HG02943 (cell line): Measurements from ENCODE around the gene TEKT3.

Source experiments
- ATAC-seq: cut with Tn5 transposase; IDR thresholded peaks from one replicate; pipeline ENCODE4 v1.9.1; 2021; ENCODE audit warnings: mild to moderate bottlenecking, low read depth, moderate library complexity; ENCODE audit not compliant: unreplicated experiment

Gene TEKT3

DNA sequence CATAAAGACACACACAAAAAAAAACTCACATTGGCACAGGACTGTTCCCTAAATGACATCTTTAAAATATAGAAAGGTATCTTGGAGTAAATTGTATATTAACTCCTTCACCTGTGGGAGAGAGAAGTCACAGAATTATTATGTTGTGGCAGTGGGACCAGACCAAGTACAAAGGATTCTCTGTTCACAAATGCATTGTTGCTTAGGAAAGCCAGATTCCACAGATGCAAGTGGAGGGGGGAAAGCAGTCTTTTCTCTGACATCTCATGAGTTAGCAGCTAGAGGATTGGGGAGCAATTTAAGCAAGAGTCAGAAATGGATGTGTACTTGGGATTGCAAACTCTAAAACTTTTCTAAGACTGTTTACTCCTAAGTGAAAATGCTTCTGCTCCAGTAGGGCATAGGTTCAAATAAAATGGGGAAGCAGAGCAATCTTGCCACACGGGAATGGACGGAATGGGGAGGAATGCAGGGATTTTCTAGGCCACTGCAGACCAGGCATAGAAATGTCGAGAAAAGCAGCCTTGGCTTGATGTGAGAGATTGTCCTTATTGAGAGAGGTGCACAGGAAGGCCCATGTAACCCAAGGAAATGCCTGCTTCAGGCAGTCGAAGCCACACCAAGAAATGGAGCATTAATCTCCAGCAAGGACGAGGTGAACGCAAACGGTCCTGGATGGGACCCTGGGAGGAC lies 72.2 kb downstream of the TEKT3 start:
- ATAC-seq: no peak

DNA sequence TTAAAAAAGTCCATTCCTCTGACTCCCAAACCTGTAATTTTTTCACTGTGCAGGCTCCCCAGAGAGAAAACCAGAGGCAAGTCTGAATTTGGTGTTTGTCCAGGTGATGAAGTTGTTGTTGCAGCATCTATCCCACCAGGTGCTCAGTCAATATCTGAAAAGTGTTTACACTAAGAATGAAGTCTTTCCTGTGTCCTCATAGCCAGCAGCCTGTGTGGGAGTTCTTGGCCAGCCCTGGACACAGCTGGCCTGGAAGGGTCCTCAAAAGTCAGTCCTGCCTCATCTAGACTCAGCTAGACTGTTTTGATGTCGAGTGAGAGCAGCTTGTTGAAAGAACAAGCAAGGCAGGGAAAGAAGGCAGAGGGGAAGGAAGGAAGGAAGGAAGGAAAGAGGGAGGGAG lies 72.9 kb downstream of the TEKT3 start:
- ATAC-seq: no peak

DNA sequence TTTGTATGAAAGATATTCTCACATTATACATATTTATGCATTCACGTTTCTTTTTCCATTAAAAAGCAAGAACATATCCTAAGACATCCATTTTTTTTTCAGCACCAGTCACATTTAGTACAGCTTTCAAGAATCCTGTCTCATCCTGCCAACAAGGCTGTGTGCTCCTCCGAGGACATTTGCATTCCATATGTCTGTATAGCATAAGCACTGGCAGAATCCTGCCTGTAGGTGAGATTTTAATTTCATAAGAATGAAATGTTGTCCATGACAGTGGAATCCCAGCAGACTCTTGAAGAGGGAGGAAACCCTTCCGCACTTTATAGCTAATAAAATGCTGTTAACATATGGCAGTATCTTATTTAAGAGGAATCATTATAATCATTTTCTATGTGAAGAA lies 73.4 kb downstream of the TEKT3 start:
- no peak for ATAC-seq

DNA sequence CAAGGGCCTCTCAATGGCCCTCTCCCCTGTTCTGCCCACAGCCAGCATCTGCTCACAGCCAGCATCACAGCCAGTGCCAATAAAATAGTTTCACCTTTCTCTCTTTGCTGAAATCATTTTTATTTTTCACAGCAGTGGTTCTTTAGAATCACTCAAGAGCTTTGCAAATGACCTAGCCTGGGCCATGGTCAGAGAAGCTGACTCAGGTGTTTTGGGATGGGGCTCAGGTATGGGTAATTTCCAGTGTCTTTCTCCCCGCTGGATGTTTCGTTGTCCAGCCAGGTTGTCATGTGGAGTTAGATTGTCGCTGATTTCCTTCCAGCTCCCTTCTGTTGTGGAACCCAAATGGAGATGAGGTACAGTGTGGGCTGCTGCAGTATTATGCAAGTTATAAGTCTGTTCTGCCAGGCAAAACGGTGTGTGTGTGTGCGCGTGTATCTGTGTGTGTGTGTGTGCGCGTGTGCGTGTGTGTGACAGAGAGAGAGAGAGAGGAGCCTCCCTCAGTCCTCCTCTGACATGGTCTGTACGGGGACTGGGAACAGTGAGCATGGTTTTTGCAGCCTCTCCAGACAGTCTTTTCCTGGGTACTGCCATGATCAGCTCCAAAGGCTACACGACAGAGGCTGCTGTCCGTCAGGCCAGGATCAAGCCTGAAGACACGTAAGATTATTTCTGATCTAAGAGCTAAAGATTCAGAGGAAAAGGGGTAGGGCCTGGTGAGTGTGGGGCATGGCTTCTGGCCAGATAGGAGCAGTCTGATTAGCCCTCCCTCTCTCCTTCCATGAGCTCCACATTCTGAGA lies 74.9 kb downstream of the TEKT3 start:
- no peak for ATAC-seq

- ATAC-seq: no peak
Measured at GRCh38 chr17:15265131-15265530, 76.3 kb downstream of the TEKT3 start, which contains the start of gene PMP22. PMP22 (minus strand) TSS chr17:15265326; CDS start chr17:15260727, 4,599 bp downstream.

DNA sequence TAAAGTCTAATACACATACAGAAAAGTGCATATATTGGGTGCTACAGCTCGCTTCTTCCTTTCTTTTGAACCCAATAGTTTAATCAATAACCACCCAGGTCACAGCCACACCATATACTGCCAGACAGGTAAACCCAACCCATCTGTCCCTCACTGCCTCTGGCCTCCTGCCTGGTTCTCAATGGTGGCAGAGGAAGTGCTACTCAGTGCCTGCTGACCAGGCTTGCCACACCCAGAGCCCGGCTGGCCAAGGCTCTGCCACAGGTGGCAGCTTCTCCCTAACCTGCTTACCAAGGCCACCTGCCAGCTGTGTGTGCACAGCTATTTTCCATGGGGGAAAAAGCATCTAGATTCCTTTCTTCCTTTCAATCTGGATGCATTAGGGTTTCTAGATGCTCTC lies 76.9 kb downstream of the TEKT3 start:
- ATAC-seq: no peak

- no peak for ATAC-seq
Measured at GRCh38 chr17:15263680-15264079, 77.7 kb downstream of the TEKT3 start.

- ATAC-seq: no peak
Measured at GRCh38 chr17:15263206-15263579, 78.2 kb downstream of the TEKT3 start.

GRCh38 chr17:15262291-15263205 lies 78.8 kb downstream of the TEKT3 start:
- no peak for ATAC-seq

GRCh38 chr17:15261802-15262290 lies 79.6 kb downstream of the TEKT3 start:
- no peak for ATAC-seq

DNA sequence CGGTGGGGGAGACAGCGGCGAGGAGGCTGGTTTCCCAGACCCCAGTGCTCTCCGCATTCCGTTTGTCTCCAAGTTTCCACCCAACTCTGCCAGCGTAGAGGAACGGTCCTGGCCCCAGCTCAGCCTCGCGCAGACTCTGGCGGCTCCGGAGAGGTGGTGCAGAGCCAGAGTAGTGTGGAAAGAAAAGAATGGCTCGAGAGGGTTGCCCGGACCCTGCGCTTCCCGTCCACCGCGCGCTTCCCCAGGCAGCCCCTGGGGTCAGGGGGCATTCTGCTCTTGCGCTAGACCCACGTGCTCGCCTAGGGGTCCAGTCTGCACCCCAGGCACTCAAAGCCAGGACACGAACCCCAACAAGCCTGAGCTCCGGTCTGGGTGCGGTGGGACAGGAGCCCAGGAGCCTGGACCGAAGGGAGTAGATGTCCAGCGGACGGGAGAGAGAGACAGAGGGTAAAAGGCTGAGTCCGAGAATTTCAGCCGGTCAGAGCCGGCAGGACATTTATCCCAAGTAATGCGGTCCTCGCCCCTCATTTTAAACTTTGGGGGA lies 80.1 kb downstream of the TEKT3 start:
- no peak for ATAC-seq

GRCh38 chr17:15260376-15261257 lies 80.8 kb downstream of the TEKT3 start:
- no peak for ATAC-seq

- no peak for ATAC-seq
Measured at GRCh38 chr17:15257796-15258512, 83.4 kb downstream of the TEKT3 start.

- ATAC-seq: peak; percentile 67
Measured at GRCh38 chr17:15257258-15257788, 84.1 kb downstream of the TEKT3 start.

DNA sequence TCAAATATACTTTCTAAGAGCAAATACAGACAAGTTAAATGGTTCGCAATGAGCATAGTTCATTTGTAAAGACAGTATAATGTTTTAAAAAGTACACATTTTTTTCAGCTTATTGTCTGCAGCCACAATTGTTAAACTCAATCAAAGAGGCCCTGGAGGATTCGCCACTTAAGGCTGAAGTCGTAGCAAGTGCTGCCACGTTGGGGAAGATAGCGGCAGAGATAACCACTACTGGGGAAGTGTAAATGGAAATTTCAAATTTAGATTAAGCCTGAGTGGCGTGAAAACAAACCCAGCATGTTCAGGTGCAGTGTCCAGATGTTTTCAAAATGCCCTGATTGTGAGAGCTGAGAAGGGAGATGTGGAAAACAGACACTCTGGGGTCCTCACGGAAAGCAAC lies 84.7 kb downstream of the TEKT3 start:
- no peak for ATAC-seq

DNA sequence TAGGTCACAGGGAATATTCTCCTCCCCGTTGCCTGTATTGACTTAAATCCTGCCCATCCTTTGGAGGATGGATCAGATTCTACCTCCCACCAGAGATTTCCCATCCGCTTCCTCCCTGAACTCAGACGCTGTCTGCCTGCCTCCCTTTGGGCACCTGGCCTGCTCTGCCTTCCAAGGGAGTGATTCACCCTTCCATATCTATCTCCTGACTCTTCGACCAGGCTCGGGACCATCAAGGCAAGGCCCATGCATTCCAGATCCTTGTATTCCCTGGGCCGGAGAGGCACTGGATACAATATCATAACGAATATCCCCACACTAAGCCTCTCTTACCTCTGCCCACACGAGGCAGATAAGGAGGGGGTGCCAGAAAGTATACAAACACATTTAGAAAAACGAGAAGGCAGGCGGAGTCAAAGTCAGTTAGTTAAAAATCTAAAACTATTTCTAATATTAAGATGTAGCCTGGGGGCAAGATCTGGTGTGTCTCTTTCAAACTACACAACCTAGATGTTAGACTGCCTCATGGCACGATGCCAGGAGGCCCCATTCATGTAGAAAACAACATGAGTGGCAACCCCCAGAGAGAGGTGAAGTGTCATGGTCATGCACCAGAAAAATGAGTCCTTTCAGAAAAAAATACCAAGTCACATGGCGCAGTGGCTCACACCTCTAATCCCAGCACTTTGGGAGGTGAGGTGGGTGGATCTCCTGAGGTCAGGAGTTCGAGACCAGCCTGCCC lies 85.5 kb downstream of the TEKT3 start:
- ATAC-seq: no peak
